GM10266 (cell line): ENCODE results near the gene IPO5.

Experiments used
- DNase-seq: peaks from one replicate; pipeline ENCODE4 v3.0.0; 2012; ENCODE audit errors: extremely low spot score
- CTCF ChIP-seq: IDR thresholded peaks from 2 replicates; pipeline ENCODE4 v1.5.1; 2012; ENCODE audit warnings: mild to moderate bottlenecking, low read depth; ENCODE audit not compliant: control insufficient read depth, insufficient read depth; ENCODE audit errors: missing control alignments

The IPO5 gene

DNA sequence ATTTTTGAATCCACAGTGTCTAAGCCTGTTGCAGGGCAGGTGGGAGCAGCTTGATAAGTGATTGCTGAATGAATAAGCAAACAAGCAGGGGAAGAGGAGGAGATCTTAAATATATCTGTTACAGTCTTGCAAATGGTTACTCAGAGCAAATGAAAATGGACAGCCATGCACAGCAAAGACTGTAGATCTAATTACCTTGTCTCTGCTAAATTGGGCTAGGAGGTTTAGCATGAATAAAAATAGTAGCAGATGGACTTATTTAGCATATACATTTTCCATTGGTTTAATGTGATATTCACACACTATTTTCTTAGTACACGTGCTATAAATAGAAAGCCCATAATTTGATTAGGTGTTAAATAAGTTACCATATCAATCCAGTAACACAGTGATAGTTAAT, 116.5 kb downstream of the IPO5 start:
- TF ChIP-seq CTCF = no peak
- no peak for DNase-seq

DNA sequence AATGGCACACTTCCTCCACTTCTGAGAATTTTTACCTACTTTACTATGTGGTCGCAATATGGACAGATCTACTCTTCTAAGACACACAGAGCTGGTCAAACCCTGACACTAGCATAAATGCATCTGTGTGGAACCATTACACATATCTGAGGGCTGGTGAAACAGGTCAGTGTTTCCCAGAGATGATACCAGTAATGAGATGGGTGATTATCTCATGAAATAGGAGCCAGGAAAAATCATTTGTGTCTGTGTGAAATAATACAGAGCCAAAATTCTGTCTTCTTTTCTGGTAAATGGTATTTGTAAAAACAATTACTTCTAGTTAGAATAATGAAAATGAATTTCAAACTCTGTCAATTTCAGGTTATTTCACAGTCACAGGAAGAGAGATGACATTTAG, 117.8 kb downstream of the IPO5 start:
- DNase-seq = no peak
- TF ChIP-seq CTCF = no peak

DNA sequence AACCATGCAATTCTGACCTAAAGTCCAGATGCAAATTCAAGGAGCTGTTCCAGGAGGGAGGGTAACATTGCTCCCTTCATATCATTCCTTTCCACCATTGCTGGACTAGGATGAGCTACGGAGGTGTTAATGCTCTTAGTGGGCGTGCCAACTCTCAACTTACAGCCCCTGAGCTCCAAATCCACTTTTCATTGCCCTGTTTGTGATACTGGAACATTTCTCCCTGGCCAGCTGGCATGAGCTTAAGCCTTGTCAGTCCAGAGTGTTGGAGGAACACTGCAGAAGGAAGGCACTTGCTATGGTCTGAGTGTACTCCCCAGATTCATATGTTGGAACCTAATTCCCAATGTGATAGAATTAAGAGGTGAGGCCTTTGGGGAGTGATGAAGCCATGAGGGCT, 119.0 kb downstream of the IPO5 start:
- TF ChIP-seq CTCF = no peak
- DNase-seq = no peak
